Activated CD4-positive, CD25-positive, alpha-beta regulatory T cell treated with anti-CD3 and anti-CD28 coated beads, Interleukin-2, amount 50 U/mL, for 72 hours (primary cell): ENCODE results near the gene AKAP13.
"Not testable (repeated sequence)": the region's sequence is repeated elsewhere in the genome, so short reads cannot be mapped to it uniquely, and the experiment has no call there.

Experiments
- DNase-seq: peaks from one replicate; pipeline ENCODE4 v3.0.0; 2021

The AKAP13 gene

GRCh38 chr15:85504749-85505676, 124.6 kb downstream of the AKAP13 start:
- DNase-seq: no peak

GRCh38 chr15:85507114-85507513, 126.7 kb downstream of the AKAP13 start:
- no peak for DNase-seq

GRCh38 chr15:85509973-85510372, 129.6 kb downstream of the AKAP13 start:
- DNase-seq: no peak

- no peak for DNase-seq
Measured at GRCh38 chr15:85514413-85514812, 134.0 kb downstream of the AKAP13 start.

GRCh38 chr15:85515212-85515611, 134.8 kb downstream of the AKAP13 start:
- no peak for DNase-seq

GRCh38 chr15:85517086-85517485, 136.7 kb downstream of the AKAP13 start:
- no peak for DNase-seq

- no peak for DNase-seq
Measured at GRCh38 chr15:85518979-85519761, 138.8 kb downstream of the AKAP13 start.

GRCh38 chr15:85520650-85521049, 140.2 kb downstream of the AKAP13 start:
- no peak for DNase-seq

- no peak for DNase-seq
Measured at GRCh38 chr15:85523530-85523929, 143.1 kb downstream of the AKAP13 start.

GRCh38 chr15:85525755-85526154, 145.4 kb downstream of the AKAP13 start:
- DNase-seq: no peak

- DNase-seq: no peak
Measured at GRCh38 chr15:85527895-85528294, 147.5 kb downstream of the AKAP13 start.

- no peak for DNase-seq
Measured at GRCh38 chr15:85530079-85530478, 149.7 kb downstream of the AKAP13 start.

GRCh38 chr15:85531083-85531482, 150.7 kb downstream of the AKAP13 start:
- no peak for DNase-seq

GRCh38 chr15:85532689-85533088, 152.3 kb downstream of the AKAP13 start:
- DNase-seq: no peak

- no peak for DNase-seq
Measured at GRCh38 chr15:85534031-85534430, 153.6 kb downstream of the AKAP13 start.

GRCh38 chr15:85535533-85536330, 155.3 kb downstream of the AKAP13 start:
- DNase-seq: not testable (repeated sequence)

GRCh38 chr15:85536341-85536740, 155.9 kb downstream of the AKAP13 start:
- no peak for DNase-seq

- no peak for DNase-seq
Measured at GRCh38 chr15:85539491-85539890, 159.1 kb downstream of the AKAP13 start.

GRCh38 chr15:85540085-85540797, 159.8 kb downstream of the AKAP13 start:
- no peak for DNase-seq

- DNase-seq: no peak
Measured at GRCh38 chr15:85541744-85542143, 161.3 kb downstream of the AKAP13 start.

- DNase-seq: no peak
Measured at GRCh38 chr15:85542488-85542887, 162.1 kb downstream of the AKAP13 start.

GRCh38 chr15:85542895-85543331, 162.5 kb downstream of the AKAP13 start:
- no peak for DNase-seq
